Astrocyte (in vitro differentiated cells and primary cell): ENCODE measurements around the gene PSME4.

Experiments used
- CTCF ChIP-seq: IDR thresholded peaks from 2 replicates; pipeline ENCODE4 v1.5.1; 2011; ENCODE audit warnings: low read depth, mild to moderate bottlenecking, inconsistent platforms, low read length, moderate library complexity; ENCODE audit not compliant: insufficient read depth
- EZH2 ChIP-seq: IDR thresholded peaks from 2 replicates; pipeline ENCODE4 v1.6.1; 2012; ENCODE audit warnings: mild to moderate bottlenecking, low read length, inconsistent platforms; ENCODE audit not compliant: insufficient read depth

- no peak for TF ChIP-seq EZH2
- no peak for TF ChIP-seq CTCF
Measured at GRCh38 chr2:53840580-53840979, 130.2 kb downstream of the PSME4 start.
